HG03097 (cell line): ENCODE measurements around the gene POLA1.

Experiments
- ATAC-seq: cut with Tn5 transposase; IDR thresholded peaks from one replicate; pipeline ENCODE4 v1.9.1; 2021; ENCODE audit not compliant: unreplicated experiment, low FRiP score

POLA1 gene

GRCh38 chrX:24694825-24695224, 1.1 kb downstream of the POLA1 start:
- ATAC-seq: no peak

GRCh38 chrX:24696294-24696693, 2.6 kb downstream of the POLA1 start:
- ATAC-seq: no peak

- peak; percentile 98 for ATAC-seq
Observed at GRCh38 chrX:24702362-24703184, 8.9 kb downstream of the POLA1 start.

DNA sequence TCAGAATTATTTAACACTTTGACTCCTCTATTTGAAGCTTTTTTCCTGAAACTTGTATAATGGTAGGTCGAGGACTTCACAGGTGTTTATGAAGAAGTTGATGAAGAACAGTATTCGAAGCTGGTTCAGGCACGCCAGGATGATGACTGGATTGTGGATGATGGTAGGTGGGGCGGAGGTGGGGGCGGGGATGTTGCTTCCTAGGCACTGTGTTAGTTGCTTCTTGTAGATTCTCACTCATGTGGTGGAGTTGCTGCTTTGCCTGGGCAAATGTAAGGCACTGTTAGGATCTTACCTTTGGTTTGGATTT, 9.4 kb downstream of the POLA1 start:
- no peak for ATAC-seq

DNA sequence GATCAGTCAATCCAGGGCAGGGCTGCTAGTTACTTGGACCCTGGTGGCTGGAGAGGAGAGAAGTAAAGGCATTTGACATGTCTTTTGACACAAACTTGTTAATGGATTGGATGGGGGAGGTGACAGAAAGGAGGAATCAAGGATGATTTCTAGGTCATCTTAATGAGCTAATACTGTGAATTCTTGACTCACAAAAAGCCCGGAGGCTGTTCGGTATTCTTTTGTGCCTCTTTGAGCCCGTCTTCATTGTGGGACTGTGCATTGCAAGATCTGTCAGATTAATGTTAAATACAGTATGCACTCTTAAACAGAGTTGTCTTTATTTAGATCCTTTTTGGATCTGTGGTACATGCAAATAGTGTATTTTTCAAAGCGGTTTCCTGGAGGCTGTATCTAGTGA, 25.1 kb downstream of the POLA1 start:
- no peak for ATAC-seq

DNA sequence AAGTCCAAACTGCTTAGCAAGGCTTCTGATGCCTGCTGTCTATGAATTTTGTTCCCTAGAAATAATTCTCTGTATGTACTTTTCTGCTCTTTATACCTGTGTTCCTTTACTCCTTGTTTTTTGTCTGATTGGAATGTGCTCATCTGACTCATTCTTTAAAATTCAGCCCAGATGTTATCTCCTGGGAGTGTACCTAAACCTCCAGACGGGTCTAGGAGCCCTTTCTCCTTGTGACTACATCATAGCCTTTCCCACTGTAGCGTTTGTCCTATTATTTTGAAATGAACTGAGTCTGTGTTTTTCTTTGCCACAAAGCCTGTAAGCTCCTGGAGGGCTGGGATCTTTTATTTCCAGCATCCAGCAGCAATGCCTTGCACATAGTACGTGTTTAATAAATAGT, 26.3 kb downstream of the POLA1 start:
- ATAC-seq: no peak

DNA sequence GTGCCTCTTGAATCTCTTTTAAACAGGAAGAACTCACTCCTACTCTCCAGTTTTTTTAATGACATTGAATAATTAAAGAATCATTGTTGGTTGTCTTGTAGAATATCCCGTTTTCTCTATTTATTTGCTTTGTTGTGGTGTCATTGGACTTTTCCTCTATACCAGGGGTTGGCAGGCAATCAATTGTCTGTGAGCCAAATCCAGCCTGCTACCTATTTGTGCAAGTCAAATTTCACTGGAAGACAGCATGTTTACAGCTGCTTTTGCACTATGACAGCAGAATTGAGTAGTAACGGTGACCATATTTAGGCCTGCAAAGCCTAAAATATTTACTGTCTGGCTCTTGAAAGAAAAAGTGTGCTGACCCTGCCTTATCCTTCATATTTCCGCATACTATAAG, 34.8 kb downstream of the POLA1 start:
- no peak for ATAC-seq

GRCh38 chrX:24732766-24733500, 39.2 kb downstream of the POLA1 start:
- ATAC-seq: no peak

GRCh38 chrX:24741330-24741729, 47.6 kb downstream of the POLA1 start:
- no peak for ATAC-seq

DNA sequence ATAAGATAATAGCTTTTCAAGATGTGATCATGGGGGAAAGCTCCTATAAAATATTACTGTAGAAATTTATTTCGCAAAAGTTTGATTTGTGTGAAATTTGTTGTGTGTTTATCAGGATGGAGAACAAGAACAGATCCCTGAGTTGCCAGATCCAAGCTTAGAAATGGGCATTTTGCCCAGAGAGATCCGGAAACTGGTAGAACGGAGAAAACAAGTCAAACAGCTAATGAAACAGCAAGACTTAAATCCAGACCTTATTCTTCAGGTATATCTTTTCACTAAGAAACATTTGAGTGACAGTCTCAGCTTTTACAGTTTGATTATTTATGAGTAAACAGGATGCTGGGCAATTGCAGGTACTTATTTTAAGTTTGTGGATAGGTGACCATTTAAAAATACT, 54.5 kb downstream of the POLA1 start:
- ATAC-seq: no peak

DNA sequence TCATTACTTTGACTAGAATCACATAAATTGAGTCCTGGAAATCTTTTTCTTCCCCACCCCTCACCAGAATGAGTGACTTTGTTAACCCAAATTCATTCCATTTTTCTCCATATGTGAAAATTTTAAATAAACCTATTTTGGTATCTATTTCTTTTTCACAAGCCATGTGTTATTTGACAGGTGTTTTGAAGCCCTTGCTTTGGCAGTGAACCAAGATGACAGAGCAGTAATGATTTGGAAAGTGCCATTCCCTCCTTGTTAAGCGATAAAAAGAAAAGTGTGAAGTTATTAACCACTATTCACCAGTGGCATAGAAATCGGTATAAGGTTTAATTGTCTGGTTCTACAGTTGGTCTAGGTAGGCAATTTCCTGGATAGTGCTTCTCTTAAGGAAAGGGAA, 66.1 kb downstream of the POLA1 start:
- no peak for ATAC-seq

GRCh38 chrX:24760363-24761000, 66.8 kb downstream of the POLA1 start:
- no peak for ATAC-seq

DNA sequence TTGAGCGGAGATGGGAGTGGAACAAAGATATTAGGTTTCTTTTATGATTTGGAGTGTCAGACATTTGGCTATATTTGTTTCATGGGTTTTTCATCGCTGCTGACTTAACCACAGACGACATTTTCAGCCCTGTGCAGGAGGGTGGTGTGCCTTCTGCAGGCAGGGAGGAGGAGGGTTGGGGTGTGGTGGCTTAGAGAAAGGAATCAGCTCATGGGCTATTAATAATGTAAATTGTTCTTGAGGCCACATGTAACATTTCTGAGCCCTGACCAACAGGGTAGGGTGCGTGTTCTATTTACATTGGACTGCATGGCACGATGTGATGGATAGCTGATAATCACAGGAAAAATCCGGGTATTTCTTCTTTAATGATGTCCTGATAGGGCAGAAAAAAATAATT, 67.6 kb downstream of the POLA1 start:
- ATAC-seq: no peak

DNA sequence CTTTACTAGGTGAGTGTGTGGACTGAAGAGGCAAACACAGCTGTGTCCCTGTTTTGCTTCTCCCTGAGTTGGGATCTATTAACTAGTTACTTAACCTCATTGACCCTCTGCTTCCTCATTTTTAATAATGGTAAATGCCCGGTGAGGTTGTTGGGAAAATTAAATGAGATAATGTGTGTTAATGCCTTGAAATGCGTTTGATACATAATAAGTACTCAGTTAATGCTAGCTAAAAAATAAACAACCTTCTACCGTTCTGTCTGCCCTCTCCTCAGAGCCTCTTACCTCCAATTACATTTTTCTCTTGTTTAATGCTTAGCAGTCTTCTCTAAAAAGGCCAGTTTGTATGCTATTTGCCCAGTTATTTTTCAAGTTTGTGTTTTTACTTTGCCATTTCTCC, 70.3 kb downstream of the POLA1 start:
- no peak for ATAC-seq

- ATAC-seq: no peak
Observed at GRCh38 chrX:24767557-24767956, 73.8 kb downstream of the POLA1 start.

GRCh38 chrX:24768556-24768955, 74.8 kb downstream of the POLA1 start:
- ATAC-seq: no peak

DNA sequence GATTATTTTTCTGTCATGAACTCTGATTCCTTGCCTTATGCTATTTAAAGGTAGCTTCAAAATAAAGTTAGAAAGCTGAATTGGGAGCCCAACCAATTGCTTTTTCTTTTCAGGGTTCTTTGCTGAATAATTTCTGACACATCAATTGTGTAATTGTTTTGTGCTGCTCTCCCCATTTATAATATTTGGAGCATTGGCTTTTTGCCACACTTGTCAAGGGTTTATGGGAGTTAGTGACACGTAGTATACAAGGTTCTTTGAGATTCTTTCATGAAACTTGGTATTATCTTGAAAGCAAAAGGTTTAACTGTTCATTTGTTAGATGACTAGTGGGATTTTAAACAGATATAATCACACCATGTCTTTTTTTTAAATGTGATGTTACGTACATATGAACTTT, 80.9 kb downstream of the POLA1 start:
- ATAC-seq: no peak

DNA sequence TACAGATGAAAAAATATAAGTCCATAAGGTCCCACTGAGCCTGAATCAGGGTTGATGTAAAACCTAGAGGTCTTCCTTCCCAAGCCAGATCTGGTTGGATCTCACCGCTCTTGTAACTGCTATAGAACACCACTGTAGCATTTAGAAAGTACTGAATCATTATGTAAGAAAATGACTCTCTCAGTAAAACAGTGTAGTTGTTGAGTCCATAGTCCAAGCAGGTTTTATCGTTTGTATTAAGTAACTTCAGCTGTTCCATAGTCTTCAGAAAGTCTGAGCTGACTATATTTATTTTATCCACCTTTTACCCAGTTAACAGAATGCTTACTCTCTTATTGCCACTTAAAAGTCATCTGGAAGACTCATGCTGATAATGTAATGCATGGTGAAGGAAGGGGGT, 82.2 kb downstream of the POLA1 start:
- ATAC-seq: no peak

- peak; percentile 96 for ATAC-seq
Observed at GRCh38 chrX:24777660-24778059, 83.9 kb downstream of the POLA1 start.

- ATAC-seq: no peak
Observed at GRCh38 chrX:24782011-24782410, 88.3 kb downstream of the POLA1 start.

- no peak for ATAC-seq
Observed at GRCh38 chrX:24789047-24789446, 95.3 kb downstream of the POLA1 start.

GRCh38 chrX:24790166-24790565, 96.4 kb downstream of the POLA1 start:
- no peak for ATAC-seq
